HepG2 (cell line): Measurements from ENCODE around the gene HTR3C. TPM values are rescaled to one million over a fixed set of nuclear protein-coding genes. Genes with fewer than 3 reads are reported as not detected.
"Not testable (repeated sequence)": the region's sequence is repeated elsewhere in the genome, so short reads cannot be mapped to it uniquely, and the experiment has no call there.

ENCODE experiments used
- ATAC-seq: fragments of 200-7000 bp; cut with Tn5 transposase; 3 replicates; pipeline ENCODE4 v1.9.1; 2020; ENCODE audit warnings: mild to moderate bottlenecking, moderate library complexity
- BruUV-seq: library from RNA; stranded (reverse); fragments of 400-500 nt; replicated peaks from 2 replicates; lab custom pipeline; 2021; lab: Mats Ljungman, UMichigan
- CTCF ChIA-PET: fragments of 300-600 bp; formaldehyde crosslinking; extraction: SDS; loops from one replicate; lab custom pipeline; 2021; ENCODE audit warnings: low total read pairs, inconsistent platforms, low intra/inter-chr PET ratio; lab: Yijun Ruan, JAX
- POLR2A ChIA-PET: fragments of 350-600 bp; sonication (Branson Sonifier 250); formaldehyde crosslinking; loops from one replicate; lab custom pipeline; 2020; ENCODE audit warnings: antibody characterized with exemption, inconsistent platforms; lab: Yijun Ruan, JAX
- DNase-seq: peaks from one replicate; pipeline ENCODE4 v3.0.0-alpha.2; 2015; ENCODE audit warnings: low spot score
- FAIRE-seq: peaks from 3 replicates; lab custom pipeline; 2011; peaks lifted over from hg19 to GRCh38; lab: Jason Lieb, UNC
- H2AFZ ChIP-seq: one replicate; pipeline ENCODE4 v1.6.1; 2011; ENCODE audit warnings: low read length, inconsistent platforms
- H3K27ac ChIP-seq: fragments of 300-600 bp; 3 replicates; pipeline ENCODE4 v1.8.0; 2011; ENCODE audit warnings: mixed run types, mild to moderate bottlenecking, mixed read lengths, low read length, inconsistent platforms; ENCODE audit not compliant: insufficient read depth; ENCODE audit errors: extremely low read length
- H3K27me3 ChIP-seq, 2 experiments: fragments of 200-600 bp in 1 of 2; 2 replicates in 1 of 2; 3 replicates in 1 of 2; pipeline versions ENCODE4 v1.6.0 to v1.8.0; 2011; ENCODE audit warnings: low read length in 2 of 2, mild to moderate bottlenecking in 2 of 2, moderate library complexity in 2 of 2, inconsistent platforms in 1 of 2; ENCODE audit not compliant: insufficient read depth in 2 of 2, control insufficient read depth in 1 of 2
- H3K36me3 ChIP-seq, 2 experiments: fragments of 200-600 bp in 1 of 2; replicated peaks in 1 of 2; 2 replicates in 1 of 2; 3 replicates in 1 of 2; pipeline versions ENCODE4 v1.5.1 to v1.8.0; 2011; ENCODE audit warnings: low read length in 2 of 2, inconsistent platforms in 1 of 2; ENCODE audit not compliant: insufficient read depth in 2 of 2, control insufficient read depth in 1 of 2
- H3K4me1 ChIP-seq: 2 replicates; pipeline ENCODE4 v1.5.1; 2012; ENCODE audit warnings: low read length, inconsistent platforms; ENCODE audit not compliant: insufficient read depth
- H3K4me2 ChIP-seq: 2 replicates; pipeline ENCODE4 v1.6.0; 2011; ENCODE audit warnings: low read depth, low read length, inconsistent platforms
- H3K4me3 ChIP-seq, 3 experiments: fragments of 200-600 bp in 1 of 3; sonication (generic), shearing (Covaris generic) in 1 of 3; replicated peaks in 1 of 3; 2 replicates each; pipeline ENCODE4 v1.5.1; 2011 to 2016; ENCODE audit warnings: low read length in 3 of 3, inconsistent platforms in 2 of 3, low read depth in 2 of 3, mild to moderate bottlenecking in 2 of 3, control low read depth in 1 of 3, mixed read lengths in 1 of 3; ENCODE audit not compliant: insufficient read depth in 1 of 3
- H3K79me2 ChIP-seq: one replicate; pipeline ENCODE4 v1.6.1; 2011; ENCODE audit warnings: low read length, inconsistent platforms; ENCODE audit not compliant: insufficient read depth
- H3K9ac ChIP-seq: 2 replicates; pipeline ENCODE4 v1.6.0; 2011; ENCODE audit warnings: mild to moderate bottlenecking, low read depth, low read length, inconsistent platforms; ENCODE audit not compliant: insufficient read depth
- H3K9me3 ChIP-seq: 2 replicates; pipeline ENCODE4 v1.5.1; 2012; ENCODE audit warnings: mild to moderate bottlenecking, low read length
- H4K20me1 ChIP-seq: 2 replicates; pipeline ENCODE4 v1.6.0; 2011; ENCODE audit warnings: inconsistent platforms, mild to moderate bottlenecking, low read length, moderate library complexity; ENCODE audit not compliant: insufficient read depth
- NR2F2 ChIP-seq: IDR thresholded peaks from 2 replicates; pipeline ENCODE4 v1.6.1; 2012; ENCODE audit warnings: low read depth, inconsistent platforms, borderline replicate concordance
- ZBTB4 ChIP-seq: sonication (generic); formaldehyde crosslinking; IDR thresholded peaks from 2 replicates; pipeline ENCODE4 v1.4.0; 2020; ENCODE audit warnings: missing genetic modification reagents, mild to moderate bottlenecking, borderline replicate concordance
- ZNF879 ChIP-seq: sonication (generic); formaldehyde crosslinking; IDR thresholded peaks from 2 replicates; pipeline ENCODE4 v1.8.1; 2023; ENCODE audit warnings: missing genetic modification reagents
- WGBS: methylation state at CpG from one replicate; pipeline ENCODE4 v1.1.6; 2017; ENCODE audit warnings: low lambda C conversion rate; 5-methylcytosine and 5-hydroxymethylcytosine counted together
- in situ Hi-C: cut with HindIII; loops from 2 replicates; pipeline ENCODE4 v1.10.0; 2017; ENCODE audit warnings: low pct_unique_long_range_greater_than_20kb; ENCODE audit not compliant: extremely low pct_ligation_motif_present
- intact Hi-C: fragments of 100-400 bp; cut with micrococcal nuclease; formaldehyde crosslinking; loops from one replicate; pipeline ENCODE4 v1.10.0; 2022; ENCODE audit not compliant: unreplicated experiment
- polyA plus RNA-seq, 8 experiments: library from polyadenylated mRNA; depleted of rRNA in 3 of 8; stranded (reverse) in 7 of 8; unstranded in 1 of 8; fragments of >200 nt; fragmentation: Illumina TruSeq in 4 of 8; extraction: Trizol in 4 of 8; gene quantifications; 2 replicates each; pipeline versions ENCODE4 v1.2.1 to v1.2.3, GENCODE V29; 2011 to 2016; ENCODE audit warnings: low read depth in 4 of 8, missing spikeins in 1 of 8, mixed read lengths in 1 of 8; ENCODE audit not compliant: insufficient read depth in 1 of 8
- total RNA-seq, 5 experiments: library from RNA; depleted of rRNA; stranded (reverse); fragments of >200 nt; fragmentation: Illumina TruSeq; extraction: Trizol; gene quantifications; 2 replicates each; pipeline ENCODE4 v1.2.3, GENCODE V29; 2016; ENCODE audit warnings: low read depth in 1 of 5

The HTR3C gene
- total and polyA plus RNA-seq, 2 of the 13 experiments (the other 11 are each of a cell fraction or from before 2014, with no cell fraction given): not detected

GRCh38 chr3:184037816-184038215, 15.0 kb upstream of the HTR3C start (continued):
- no peak for TF ChIP-seq ZBTB4 (CRISPR knock-in tag)
- no peak for TF ChIP-seq NR2F2
- TF ChIP-seq ZNF879: no peak

GRCh38 chr3:184038307-184038706, 14.5 kb upstream of the HTR3C start:
- H3K36me3 ChIP-seq, H3K79me2 ChIP-seq, intact Hi-C loops, H3K4me2 ChIP-seq, ATAC-seq, H4K20me1 ChIP-seq, FAIRE-seq, H3K4me3 ChIP-seq, H3K4me1 ChIP-seq, H3K9ac ChIP-seq, H2AFZ ChIP-seq, H3K27ac ChIP-seq, BruUV-seq, DNase-seq, POLR2A ChIA-PET, CTCF ChIA-PET, in situ Hi-C loops, H3K9me3 ChIP-seq: not testable (repeated sequence)
- WGBS: 23% methylated on average over 6 of the region's 9 CpGs
- peaks cover 0 to 33% of the 10 kb centered on the region in 2 experiments; a peak in 3 of 5 replicates for H3K27me3 ChIP-seq
